Measurements from ENCODE around the gene NKPD1.

DNA sequence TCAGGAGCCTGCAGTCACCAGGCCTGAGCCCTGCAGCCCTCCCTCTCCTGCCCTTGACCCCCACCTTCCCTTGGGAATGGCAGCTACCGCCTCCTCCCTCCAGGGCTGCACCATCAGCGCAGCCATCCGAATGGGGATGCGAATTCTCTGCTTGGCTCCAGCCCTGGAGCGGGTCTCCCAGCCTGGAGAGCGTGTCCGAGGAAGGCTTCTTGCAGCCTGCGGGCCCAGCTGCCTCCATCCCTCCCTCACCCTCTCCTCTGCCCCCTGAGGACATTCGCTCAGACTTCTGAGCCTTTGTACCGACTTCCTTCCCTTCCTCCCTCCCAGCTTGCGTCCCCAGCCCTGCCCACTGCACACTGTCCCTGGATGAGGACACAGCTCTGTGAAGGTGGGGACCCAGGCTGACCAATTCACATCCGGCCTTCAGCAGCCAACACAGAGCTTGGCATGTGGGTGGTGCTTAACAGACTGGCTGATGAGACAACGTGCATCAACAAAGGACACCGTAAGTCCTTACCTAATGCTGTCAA lies 6.0 kb upstream of the NKPD1 start:
- TF ChIP-seq, protein P1, sequence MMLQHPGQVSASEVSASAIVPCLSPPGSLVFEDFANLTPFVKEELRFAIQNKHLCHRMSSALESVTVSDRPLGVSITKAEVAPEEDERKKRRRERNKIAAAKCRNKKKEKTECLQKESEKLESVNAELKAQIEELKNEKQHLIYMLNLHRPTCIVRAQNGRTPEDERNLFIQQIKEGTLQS (IDR thresholded peaks at IDR 0.05), result no peak
- TF ChIP-seq, protein P2, sequence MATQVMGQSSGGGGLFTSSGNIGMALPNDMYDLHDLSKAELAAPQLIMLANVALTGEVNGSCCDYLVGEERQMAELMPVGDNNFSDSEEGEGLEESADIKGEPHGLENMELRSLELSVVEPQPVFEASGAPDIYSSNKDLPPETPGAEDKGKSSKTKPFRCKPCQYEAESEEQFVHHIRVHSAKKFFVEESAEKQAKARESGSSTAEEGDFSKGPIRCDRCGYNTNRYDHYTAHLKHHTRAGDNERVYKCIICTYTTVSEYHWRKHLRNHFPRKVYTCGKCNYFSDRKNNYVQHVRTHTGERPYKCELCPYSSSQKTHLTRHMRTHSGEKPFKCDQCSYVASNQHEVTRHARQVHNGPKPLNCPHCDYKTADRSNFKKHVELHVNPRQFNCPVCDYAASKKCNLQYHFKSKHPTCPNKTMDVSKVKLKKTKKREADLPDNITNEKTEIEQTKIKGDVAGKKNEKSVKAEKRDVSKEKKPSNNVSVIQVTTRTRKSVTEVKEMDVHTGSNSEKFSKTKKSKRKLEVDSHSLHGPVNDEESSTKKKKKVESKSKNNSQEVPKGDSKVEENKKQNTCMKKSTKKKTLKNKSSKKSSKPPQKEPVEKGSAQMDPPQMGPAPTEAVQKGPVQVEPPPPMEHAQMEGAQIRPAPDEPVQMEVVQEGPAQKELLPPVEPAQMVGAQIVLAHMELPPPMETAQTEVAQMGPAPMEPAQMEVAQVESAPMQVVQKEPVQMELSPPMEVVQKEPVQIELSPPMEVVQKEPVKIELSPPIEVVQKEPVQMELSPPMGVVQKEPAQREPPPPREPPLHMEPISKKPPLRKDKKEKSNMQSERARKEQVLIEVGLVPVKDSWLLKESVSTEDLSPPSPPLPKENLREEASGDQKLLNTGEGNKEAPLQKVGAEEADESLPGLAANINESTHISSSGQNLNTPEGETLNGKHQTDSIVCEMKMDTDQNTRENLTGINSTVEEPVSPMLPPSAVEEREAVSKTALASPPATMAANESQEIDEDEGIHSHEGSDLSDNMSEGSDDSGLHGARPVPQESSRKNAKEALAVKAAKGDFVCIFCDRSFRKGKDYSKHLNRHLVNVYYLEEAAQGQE (IDR thresholded peaks at IDR 0.05), result no peak
- TF ChIP-seq, protein P3, sequence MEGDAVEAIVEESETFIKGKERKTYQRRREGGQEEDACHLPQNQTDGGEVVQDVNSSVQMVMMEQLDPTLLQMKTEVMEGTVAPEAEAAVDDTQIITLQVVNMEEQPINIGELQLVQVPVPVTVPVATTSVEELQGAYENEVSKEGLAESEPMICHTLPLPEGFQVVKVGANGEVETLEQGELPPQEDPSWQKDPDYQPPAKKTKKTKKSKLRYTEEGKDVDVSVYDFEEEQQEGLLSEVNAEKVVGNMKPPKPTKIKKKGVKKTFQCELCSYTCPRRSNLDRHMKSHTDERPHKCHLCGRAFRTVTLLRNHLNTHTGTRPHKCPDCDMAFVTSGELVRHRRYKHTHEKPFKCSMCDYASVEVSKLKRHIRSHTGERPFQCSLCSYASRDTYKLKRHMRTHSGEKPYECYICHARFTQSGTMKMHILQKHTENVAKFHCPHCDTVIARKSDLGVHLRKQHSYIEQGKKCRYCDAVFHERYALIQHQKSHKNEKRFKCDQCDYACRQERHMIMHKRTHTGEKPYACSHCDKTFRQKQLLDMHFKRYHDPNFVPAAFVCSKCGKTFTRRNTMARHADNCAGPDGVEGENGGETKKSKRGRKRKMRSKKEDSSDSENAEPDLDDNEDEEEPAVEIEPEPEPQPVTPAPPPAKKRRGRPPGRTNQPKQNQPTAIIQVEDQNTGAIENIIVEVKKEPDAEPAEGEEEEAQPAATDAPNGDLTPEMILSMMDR (IDR thresholded peaks at IDR 0.05; ENCODE audit: low read depth, low read length, missing input control), result no peak
- TF ChIP-seq GABPA (IDR thresholded peaks at IDR 0.05 in 1 of 2, conservative IDR thresholded peaks at IDR 0.05 in 1 of 2), result no peak
- TF ChIP-seq, protein P4, sequence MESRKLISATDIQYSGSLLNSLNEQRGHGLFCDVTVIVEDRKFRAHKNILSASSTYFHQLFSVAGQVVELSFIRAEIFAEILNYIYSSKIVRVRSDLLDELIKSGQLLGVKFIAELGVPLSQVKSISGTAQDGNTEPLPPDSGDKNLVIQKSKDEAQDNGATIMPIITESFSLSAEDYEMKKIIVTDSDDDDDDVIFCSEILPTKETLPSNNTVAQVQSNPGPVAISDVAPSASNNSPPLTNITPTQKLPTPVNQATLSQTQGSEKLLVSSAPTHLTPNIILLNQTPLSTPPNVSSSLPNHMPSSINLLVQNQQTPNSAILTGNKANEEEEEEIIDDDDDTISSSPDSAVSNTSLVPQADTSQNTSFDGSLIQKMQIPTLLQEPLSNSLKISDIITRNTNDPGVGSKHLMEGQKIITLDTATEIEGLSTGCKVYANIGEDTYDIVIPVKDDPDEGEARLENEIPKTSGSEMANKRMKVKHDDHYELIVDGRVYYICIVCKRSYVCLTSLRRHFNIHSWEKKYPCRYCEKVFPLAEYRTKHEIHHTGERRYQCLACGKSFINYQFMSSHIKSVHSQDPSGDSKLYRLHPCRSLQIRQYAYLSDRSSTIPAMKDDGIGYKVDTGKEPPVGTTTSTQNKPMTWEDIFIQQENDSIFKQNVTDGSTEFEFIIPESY (IDR thresholded peaks at IDR 0.05), result no peak
- no peak for TF ChIP-seq TAF1 (conservative IDR thresholded peaks at IDR 0.05)
- TF ChIP-seq, protein P5, sequence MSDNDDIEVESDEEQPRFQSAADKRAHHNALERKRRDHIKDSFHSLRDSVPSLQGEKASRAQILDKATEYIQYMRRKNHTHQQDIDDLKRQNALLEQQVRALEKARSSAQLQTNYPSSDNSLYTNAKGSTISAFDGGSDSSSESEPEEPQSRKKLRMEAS (IDR thresholded peaks at IDR 0.05), result no peak
- no peak for TF ChIP-seq EGR1 (IDR thresholded peaks at IDR 0.05; ENCODE audit: low read depth in 2 of 2)
- no peak for TF ChIP-seq RXRA (IDR thresholded peaks at IDR 0.05)
- no peak for TF ChIP-seq RAD21 (IDR thresholded peaks at IDR 0.05)
- TF ChIP-seq YY1 (IDR thresholded peaks at IDR 0.05), result no peak
- no peak for TF ChIP-seq HNF4A (conservative IDR thresholded peaks at IDR 0.05)
- TF ChIP-seq FOXA2 (IDR thresholded peaks at IDR 0.05), result no peak
- no peak for TF ChIP-seq JUND (IDR thresholded peaks at IDR 0.05)
